ENCODE data around the gene CCDC33. TPM values are rescaled to one million over a fixed set of nuclear protein-coding genes. Genes with fewer than 3 reads are reported as not detected.

The CCDC33 gene
- total and polyA plus RNA-seq, 10 of the 15 experiments (the other 5 are each of a cell fraction or from before 2014, with no cell fraction given): 0.57 to 5.8 (median 4.3) TPM

DNA sequence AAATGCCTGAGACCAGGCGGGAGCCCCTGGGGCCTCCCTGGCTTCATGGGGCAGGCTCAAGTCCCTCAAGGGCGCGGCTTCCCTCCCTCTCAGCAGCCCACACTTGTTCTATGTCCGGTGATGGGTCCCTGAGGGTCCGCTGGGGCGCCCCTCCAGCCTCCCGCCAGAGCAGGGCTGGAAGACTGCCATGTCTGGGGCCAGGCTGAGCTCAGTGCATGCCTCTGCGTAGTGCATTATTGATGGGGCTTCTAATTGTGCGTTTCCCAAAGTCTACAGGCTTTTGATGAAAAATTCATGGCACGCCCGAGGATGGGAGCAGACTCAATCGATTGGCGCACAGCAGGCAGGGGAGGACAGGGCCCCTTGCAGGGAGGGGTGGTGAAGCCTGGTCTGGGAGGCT lies 80.0 kb downstream of the CCDC33 start (continued):
- TF ChIP-seq, protein P1, sequence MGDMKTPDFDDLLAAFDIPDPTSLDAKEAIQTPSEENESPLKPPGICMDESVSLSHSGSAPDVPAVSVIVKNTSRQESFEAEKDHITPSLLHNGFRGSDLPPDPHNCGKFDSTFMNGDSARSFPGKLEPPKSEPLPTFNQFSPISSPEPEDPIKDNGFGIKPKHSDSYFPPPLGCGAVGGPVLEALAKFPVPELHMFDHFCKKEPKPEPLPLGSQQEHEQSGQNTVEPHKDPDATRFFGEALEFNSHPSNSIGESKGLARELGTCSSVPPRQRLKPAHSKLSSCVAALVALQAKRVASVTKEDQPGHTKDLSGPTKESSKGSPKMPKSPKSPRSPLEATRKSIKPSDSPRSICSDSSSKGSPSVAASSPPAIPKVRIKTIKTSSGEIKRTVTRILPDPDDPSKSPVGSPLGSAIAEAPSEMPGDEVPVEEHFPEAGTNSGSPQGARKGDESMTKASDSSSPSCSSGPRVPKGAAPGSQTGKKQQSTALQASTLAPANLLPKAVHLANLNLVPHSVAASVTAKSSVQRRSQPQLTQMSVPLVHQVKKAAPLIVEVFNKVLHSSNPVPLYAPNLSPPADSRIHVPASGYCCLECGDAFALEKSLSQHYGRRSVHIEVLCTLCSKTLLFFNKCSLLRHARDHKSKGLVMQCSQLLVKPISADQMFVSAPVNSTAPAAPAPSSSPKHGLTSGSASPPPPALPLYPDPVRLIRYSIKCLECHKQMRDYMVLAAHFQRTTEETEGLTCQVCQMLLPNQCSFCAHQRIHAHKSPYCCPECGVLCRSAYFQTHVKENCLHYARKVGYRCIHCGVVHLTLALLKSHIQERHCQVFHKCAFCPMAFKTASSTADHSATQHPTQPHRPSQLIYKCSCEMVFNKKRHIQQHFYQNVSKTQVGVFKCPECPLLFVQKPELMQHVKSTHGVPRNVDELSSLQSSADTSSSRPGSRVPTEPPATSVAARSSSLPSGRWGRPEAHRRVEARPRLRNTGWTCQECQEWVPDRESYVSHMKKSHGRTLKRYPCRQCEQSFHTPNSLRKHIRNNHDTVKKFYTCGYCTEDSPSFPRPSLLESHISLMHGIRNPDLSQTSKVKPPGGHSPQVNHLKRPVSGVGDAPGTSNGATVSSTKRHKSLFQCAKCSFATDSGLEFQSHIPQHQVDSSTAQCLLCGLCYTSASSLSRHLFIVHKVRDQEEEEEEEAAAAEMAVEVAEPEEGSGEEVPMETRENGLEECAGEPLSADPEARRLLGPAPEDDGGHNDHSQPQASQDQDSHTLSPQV (IDR thresholded peaks at IDR 0.05): no peak

- BruUV-seq (replicated peaks): no TSS peak
- Histone ChIP-seq H3K4me3 (no peak overlapping the region), H3K4me2 (ENCODE audit: control insufficient read depth, insufficient read depth) (no peak overlapping the region), H3K9ac (ENCODE audit: control insufficient read depth, insufficient read depth, low read length) (no peak overlapping the region), H3K27ac (ENCODE audit: control insufficient read depth, insufficient read depth) (no peak overlapping the region), H4K20me1 (ENCODE audit: control insufficient read depth, insufficient read depth) (no peaks in the 10 kb centered on the region), H3K4me1 (ENCODE audit: control insufficient read depth, insufficient read depth, low read length) (peaks cover 53% of the 10 kb centered on the region), H3K79me2 (ENCODE audit: control insufficient read depth, insufficient read depth, low read length) (no peaks in the 10 kb centered on the region), H2AFZ (ENCODE audit: control insufficient read depth, low read depth, low read length) (no peak overlapping the region; the same call in 1 of the 2 replicates), H3K9me3 (replicated peaks; ENCODE audit: control insufficient read depth, insufficient read depth, low read length) (no peaks in the 10 kb centered on the region), H3K27me3 (replicated peaks in 1 of 2; ENCODE audit: control insufficient read depth in 2 of 2, insufficient read depth in 2 of 2, low read length in 1 of 2) (no peaks in the 10 kb centered on the region), H3K36me3 (ENCODE audit: control insufficient read depth in 2 of 2, insufficient read depth in 2 of 2, low read length in 1 of 2) (no peaks in the 10 kb centered on the region)
- ChIA-PET CTCF (no interaction called here), POLR2A (interaction anchor here (0.7 kb wide), 4 partner anchors 45 to 1851 kb away, joined by 3 to 5 read pairs (median 4); no protein-coding TSS in a partner anchor), SMC1A (ENCODE audit: uncharacterized antibody, unreplicated experiment) (interaction anchor here (0.7 kb wide), 1 partner anchor 10 kb away, joined by 4 read pairs; no protein-coding TSS in a partner anchor), RAD21 (ENCODE audit: unreplicated experiment) (no interaction called here)
- in situ Hi-C loops (cut with MboI) (no loop called here), intact Hi-C loops (cut with micrococcal nuclease; ENCODE audit: unreplicated experiment) (no loop called here)
- FAIRE-seq (no peak), DNase-seq (ENCODE audit: low read depth, low spot score) (no peak), ATAC-seq (no peak)
- TF ChIP-seq PBX3 (IDR thresholded peaks at IDR 0.05; ENCODE audit: insufficient replicate concordance, low read depth, low read length) (no peak), BCL11A (IDR thresholded peaks at IDR 0.05; ENCODE audit: low read depth, low read length) (no peak), YBX1 (IDR thresholded peaks at IDR 0.05) (no peak), RBBP5 (conservative IDR thresholded peaks at IDR 0.05) (no peak), POLR2AphosphoS2 (IDR thresholded peaks at IDR 0.05; ENCODE audit: low read depth, low read length) (no peak), NFYB (IDR thresholded peaks at IDR 0.05; ENCODE audit: insufficient read depth, low read depth, low read length) (no peak), ESRRA (IDR thresholded peaks at IDR 0.05; ENCODE audit: low read length) (no peak), CHD4 (IDR thresholded peaks at IDR 0.05) (no peak), EGR1 (IDR thresholded peaks at IDR 0.05; ENCODE audit: borderline replicate concordance in 1 of 2, low read depth in 2 of 2, low read length in 2 of 2) (no peak), MEF2A (IDR thresholded peaks at IDR 0.05; ENCODE audit: insufficient read depth, low read depth, low read length) (no peak), RB1 (IDR thresholded peaks at IDR 0.05; ENCODE audit: borderline replicate concordance) (no peak)
- TF ChIP-seq, protein P2, sequence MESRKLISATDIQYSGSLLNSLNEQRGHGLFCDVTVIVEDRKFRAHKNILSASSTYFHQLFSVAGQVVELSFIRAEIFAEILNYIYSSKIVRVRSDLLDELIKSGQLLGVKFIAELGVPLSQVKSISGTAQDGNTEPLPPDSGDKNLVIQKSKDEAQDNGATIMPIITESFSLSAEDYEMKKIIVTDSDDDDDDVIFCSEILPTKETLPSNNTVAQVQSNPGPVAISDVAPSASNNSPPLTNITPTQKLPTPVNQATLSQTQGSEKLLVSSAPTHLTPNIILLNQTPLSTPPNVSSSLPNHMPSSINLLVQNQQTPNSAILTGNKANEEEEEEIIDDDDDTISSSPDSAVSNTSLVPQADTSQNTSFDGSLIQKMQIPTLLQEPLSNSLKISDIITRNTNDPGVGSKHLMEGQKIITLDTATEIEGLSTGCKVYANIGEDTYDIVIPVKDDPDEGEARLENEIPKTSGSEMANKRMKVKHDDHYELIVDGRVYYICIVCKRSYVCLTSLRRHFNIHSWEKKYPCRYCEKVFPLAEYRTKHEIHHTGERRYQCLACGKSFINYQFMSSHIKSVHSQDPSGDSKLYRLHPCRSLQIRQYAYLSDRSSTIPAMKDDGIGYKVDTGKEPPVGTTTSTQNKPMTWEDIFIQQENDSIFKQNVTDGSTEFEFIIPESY (IDR thresholded peaks at IDR 0.05): no peak
- WGBS (ENCODE audit: insufficient coverage, insufficient replicate concordance, low lambda C conversion rate, missing lambda C conversion rate): 57% methylated on average over 6 of the region's 8 CpGs
Observed at GRCh38 chr15:74317820-74318375, 81.8 kb downstream of the CCDC33 start.

Data from GM12878 (cell line).